ENCODE data around the gene FUT8.

The FUT8 gene

DNA sequence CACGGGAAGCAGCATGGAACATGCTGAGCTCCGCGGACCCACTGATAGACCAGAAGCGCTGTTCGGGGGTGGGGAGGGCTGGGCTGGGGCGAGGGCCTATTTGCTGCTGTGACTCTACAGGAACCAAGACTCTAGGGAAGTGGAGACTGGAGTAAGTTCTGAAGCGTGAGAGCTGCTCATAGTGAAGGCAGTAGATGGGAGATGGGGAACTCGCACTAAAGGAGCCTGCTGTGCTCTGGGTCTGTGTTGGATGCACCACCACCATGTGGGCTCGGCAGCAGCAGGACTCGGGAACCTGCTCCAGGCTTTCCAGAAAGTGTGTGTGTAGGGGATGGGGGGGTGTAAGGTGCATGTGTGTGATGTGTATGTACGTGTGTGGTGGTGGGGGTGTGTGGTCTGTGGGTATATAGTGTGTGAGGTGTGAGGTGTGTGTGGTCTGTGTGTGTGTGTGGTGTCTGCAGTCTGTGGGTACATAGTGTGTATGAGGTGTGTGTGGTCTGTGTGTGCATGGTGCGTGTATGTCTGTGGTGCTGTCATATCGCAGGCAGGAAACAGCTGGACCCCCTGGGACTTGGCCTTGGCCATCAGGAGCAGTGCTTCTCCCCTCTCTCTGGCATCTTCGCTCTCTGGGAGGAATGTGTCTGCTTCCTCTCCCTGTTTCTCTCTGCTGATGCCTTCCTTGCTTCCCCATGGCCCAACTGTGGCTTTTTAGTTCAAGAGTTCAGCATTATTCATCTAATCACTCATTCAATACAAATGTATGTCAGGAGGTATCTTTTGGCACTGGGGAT, 378.9 kb downstream of the FUT8 start:
- TF ChIP-seq ZNF274 (IDR thresholded peaks at IDR 0.05; ENCODE audit: low read depth, low read length) (no peak), YY1 (IDR thresholded peaks at IDR 0.05; ENCODE audit: insufficient read depth, insufficient read length) (no peak)
- no peak overlapping the region for H3K4me3 ChIP-seq (ENCODE audit: insufficient read length, low read depth)
- DNase-seq (ENCODE audit: low read depth, low spot score), result no peak

DNA sequence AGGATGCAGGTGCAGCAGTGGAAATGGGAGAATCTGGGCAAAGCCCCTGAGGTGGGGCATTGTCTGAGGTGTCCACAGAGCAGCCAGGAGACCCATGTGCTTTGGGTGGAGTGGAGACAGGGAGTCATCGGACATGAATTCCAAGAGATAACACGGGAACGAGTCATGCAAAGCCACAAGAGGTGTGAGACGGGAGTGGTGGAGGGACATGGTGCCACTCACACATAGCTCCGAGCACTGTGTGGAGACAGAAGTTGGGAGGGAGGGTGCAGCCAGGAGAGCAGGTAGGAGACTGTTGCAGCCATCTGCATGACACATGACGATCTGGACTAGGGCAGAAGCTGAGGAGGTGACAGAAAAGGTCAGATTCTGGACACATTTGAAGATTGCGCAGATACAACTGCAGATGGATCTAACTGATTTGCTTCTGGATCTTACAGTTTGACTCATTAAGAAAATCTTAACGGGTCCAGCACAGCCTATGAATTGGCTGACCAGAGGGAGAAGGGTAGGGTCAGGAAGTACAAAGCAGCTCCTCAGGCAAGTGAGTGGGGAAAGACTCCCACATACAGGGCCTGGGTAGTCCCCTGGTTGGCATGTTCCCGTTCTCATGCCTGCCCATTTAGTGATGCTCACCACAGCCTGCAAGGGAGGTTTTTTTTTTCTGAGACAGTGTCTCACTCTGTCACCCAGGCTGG, 379.8 kb downstream of the FUT8 start:
- no peak overlapping the region for H3K9ac ChIP-seq (ENCODE audit: insufficient read length, low read depth)
- TF ChIP-seq SUZ12 (IDR thresholded peaks at IDR 0.05; ENCODE audit: extremely low read depth, insufficient read depth, insufficient read length) (no peak), YY1 (IDR thresholded peaks at IDR 0.05; ENCODE audit: insufficient read depth, insufficient read length) (no peak), ZNF274 (IDR thresholded peaks at IDR 0.05; ENCODE audit: low read depth, low read length) (no peak)
- H3K36me3 ChIP-seq (ENCODE audit: insufficient read depth, insufficient read length, low read length), result no peaks in the 10 kb centered on the region
- H3K4me1 ChIP-seq (ENCODE audit: insufficient read depth, insufficient read length), result peaks cover 2% of the 10 kb centered on the region
- H3K4me3 ChIP-seq (ENCODE audit: insufficient read length, low read depth), result no peak overlapping the region
- no peak for DNase-seq (ENCODE audit: low read depth, low spot score)
- no peaks in the 10 kb centered on the region for H3K27me3 ChIP-seq (ENCODE audit: insufficient read depth, insufficient read length)
- no peaks in the 10 kb centered on the region for H3K9me3 ChIP-seq (ENCODE audit: insufficient read depth, low read length)

More for the DNA sequence above, 378.9 kb downstream of the FUT8 start:
- no peaks in the 10 kb centered on the region for H3K36me3 ChIP-seq (ENCODE audit: insufficient read depth, insufficient read length, low read length)
- peaks cover 2% of the 10 kb centered on the region for H3K4me1 ChIP-seq (ENCODE audit: insufficient read depth, insufficient read length)
- H3K9ac ChIP-seq (ENCODE audit: insufficient read length, low read depth), result no peak overlapping the region
- H3K27me3 ChIP-seq (ENCODE audit: insufficient read depth, insufficient read length), result no peaks in the 10 kb centered on the region
- H3K9me3 ChIP-seq (ENCODE audit: insufficient read depth, low read length), result no peaks in the 10 kb centered on the region
